GM23338 (cell line): ENCODE measurements around the gene TFB2M.

ENCODE experiments used
- CTCF ChIP-seq, 2 experiments: fragments of 200-600 bp in 1 of 2; sonication (generic) in 1 of 2; conservative IDR thresholded peaks; 2 replicates each; pipeline versions ENCODE4 v1.5.1 to v1.6.1; 2016 to 2017; ENCODE audit warnings: antibody characterized with exemption in 2 of 2, low read depth in 2 of 2, mild to moderate bottlenecking in 2 of 2, moderate library complexity in 1 of 2
- EZH2 ChIP-seq: fragments of 200-600 bp; sonication (generic); IDR thresholded peaks from one replicate; pipeline ENCODE4 v1.8.0; 2017; ENCODE audit warnings: antibody characterized with exemption, mild to moderate bottlenecking, low read depth; ENCODE audit not compliant: unreplicated experiment
- EZH2phosphoT487 ChIP-seq: fragments of 200-600 bp; sonication (generic); IDR thresholded peaks from one replicate; pipeline ENCODE4 v1.8.1; 2018; ENCODE audit warnings: antibody characterized with exemption; ENCODE audit not compliant: unreplicated experiment
- POLR2AphosphoS5 ChIP-seq: IDR thresholded peaks from 2 replicates; pipeline ENCODE4 v1.6.1; 2016; ENCODE audit warnings: antibody characterized with exemption, low read depth
- ZNF331 ChIP-seq: fragments of 250-450 bp; sonication (Bioruptor Pico); IDR thresholded peaks from 2 replicates; pipeline ENCODE4 v1.5.0; 2020; ENCODE audit warnings: low read depth, mild to moderate bottlenecking, moderate library complexity
- TF ChIP-seq, protein P1 (sequence below): IDR thresholded peaks from 2 replicates; pipeline ENCODE4 v1.6.1; 2016; ENCODE audit warnings: antibody characterized with exemption
- TF ChIP-seq, protein P2 (sequence below): IDR thresholded peaks from one replicate; pipeline ENCODE4 v1.6.1; 2018; ENCODE audit warnings: antibody characterized with exemption; ENCODE audit not compliant: unreplicated experiment

GRCh38 chr1:246513619-246514343 is 52.3 kb downstream of the TFB2M start:
- TF ChIP-seq EZH2phosphoT487: no peak
- no peak for TF ChIP-seq EZH2
- TF ChIP-seq CTCF (conservative IDR thresholded peaks at IDR 0.05; ENCODE audit: low read depth in 2 of 2): no peak
- no peak for TF ChIP-seq POLR2AphosphoS5
- TF ChIP-seq, protein P1, sequence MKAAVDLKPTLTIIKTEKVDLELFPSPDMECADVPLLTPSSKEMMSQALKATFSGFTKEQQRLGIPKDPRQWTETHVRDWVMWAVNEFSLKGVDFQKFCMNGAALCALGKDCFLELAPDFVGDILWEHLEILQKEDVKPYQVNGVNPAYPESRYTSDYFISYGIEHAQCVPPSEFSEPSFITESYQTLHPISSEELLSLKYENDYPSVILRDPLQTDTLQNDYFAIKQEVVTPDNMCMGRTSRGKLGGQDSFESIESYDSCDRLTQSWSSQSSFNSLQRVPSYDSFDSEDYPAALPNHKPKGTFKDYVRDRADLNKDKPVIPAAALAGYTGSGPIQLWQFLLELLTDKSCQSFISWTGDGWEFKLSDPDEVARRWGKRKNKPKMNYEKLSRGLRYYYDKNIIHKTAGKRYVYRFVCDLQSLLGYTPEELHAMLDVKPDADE: no peak
- TF ChIP-seq, protein P2, sequence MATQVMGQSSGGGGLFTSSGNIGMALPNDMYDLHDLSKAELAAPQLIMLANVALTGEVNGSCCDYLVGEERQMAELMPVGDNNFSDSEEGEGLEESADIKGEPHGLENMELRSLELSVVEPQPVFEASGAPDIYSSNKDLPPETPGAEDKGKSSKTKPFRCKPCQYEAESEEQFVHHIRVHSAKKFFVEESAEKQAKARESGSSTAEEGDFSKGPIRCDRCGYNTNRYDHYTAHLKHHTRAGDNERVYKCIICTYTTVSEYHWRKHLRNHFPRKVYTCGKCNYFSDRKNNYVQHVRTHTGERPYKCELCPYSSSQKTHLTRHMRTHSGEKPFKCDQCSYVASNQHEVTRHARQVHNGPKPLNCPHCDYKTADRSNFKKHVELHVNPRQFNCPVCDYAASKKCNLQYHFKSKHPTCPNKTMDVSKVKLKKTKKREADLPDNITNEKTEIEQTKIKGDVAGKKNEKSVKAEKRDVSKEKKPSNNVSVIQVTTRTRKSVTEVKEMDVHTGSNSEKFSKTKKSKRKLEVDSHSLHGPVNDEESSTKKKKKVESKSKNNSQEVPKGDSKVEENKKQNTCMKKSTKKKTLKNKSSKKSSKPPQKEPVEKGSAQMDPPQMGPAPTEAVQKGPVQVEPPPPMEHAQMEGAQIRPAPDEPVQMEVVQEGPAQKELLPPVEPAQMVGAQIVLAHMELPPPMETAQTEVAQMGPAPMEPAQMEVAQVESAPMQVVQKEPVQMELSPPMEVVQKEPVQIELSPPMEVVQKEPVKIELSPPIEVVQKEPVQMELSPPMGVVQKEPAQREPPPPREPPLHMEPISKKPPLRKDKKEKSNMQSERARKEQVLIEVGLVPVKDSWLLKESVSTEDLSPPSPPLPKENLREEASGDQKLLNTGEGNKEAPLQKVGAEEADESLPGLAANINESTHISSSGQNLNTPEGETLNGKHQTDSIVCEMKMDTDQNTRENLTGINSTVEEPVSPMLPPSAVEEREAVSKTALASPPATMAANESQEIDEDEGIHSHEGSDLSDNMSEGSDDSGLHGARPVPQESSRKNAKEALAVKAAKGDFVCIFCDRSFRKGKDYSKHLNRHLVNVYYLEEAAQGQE: no peak
- no peak for TF ChIP-seq ZNF331 (CRISPR knock-in tag)
